SW 1271 (cell line): ENCODE measurements around the gene FKBP11.
"Not testable (repeated sequence)": the region's sequence is repeated elsewhere in the genome, so short reads cannot be mapped to it uniquely, and the experiment has no call there.

Experiments
- DNase-seq, 2 experiments: peaks; one replicate each; lab custom pipeline; 2025; lab: John Stamatoyannopoulos, UW

The FKBP11 gene

DNA sequence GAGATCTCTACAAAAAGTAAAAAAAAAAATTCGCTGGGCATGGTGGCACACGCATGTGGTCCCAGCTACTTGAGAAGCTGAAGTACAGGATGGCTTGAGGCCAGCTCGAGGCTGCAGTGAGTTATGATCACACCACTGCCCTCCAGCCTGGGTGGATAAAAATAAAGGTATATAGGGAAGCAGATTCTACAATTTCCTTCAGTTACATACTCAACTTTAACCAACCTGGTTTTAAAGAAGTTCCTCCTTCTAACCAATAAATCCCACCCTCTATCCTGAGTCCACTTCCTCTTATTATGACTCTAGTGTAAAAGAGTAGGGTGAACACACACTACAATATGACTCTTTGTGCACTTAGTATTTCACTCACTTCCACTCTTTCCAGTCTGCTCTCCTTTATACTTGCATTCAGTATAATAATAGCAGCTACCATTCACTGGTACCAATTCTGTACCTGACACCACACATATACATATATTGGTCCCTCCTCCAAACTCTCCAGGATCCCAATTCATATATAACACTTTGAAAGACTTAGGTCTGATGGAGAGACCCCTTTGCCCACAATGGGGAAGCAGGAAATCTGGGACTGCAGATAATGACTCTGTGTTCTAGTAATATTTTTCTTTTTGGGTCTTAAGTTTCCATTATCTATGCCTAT is 29.7 kb upstream of the FKBP11 start:
- no peak for DNase-seq

DNA sequence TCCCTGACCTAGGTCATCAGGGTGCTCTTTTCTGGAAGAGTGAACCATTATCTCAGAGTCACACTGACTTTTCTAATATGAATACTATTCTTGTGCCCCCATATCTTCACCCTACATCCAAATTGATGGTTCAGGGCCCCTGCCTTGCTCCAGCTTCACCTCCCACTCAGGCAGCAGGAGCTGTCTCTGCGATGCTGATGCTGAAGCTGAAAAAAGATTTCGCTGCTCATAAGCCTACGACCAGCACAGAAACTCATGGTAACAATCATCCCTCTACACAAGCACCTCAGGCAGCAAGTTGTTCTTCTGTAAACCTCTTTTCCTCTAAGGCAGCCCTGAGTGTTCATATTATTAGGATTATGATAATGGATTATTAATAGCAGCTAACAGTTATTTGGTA is 28.8 kb upstream of the FKBP11 start:
- no peak for DNase-seq

DNA sequence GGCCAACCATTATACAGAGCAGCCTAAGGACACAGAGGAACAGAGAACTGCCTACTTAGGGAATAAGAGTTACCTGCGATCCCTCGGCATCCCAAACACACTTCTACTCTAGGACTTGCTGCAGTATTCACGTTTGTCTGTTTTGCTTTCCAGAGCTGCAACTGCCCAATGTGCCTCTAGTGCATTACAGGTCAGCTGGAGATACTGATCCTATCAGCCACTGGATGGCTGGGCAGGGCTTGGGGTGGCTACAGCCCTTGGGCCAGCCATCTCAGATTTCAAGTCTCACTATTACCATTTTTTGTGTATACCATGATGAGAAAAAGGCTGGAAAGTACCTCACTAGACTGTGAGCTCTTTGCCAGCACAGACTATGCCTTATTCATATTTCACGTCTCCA is 27.4 kb upstream of the FKBP11 start:
- no peak for DNase-seq

DNA sequence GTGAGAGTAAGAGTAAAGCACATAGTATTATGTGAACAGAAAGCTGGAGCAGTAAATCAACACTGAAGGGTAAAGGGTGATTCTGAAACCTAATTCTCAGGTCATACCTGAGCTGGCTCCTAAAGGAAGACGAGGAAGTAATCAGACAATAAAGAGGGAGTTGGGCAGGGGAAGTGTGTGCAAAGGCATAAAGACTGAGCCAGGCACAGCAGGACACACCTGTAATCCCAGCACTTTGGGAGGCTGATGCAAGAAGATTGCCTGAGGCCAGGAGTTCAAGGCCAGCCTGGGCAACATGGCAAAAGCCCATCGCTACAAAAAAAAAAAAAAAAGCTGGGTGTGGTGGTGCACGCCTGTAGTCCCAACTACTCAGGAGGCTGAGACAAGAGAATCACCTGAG is 22.4 kb upstream of the FKBP11 start:
- DNase-seq = no peak

DNA sequence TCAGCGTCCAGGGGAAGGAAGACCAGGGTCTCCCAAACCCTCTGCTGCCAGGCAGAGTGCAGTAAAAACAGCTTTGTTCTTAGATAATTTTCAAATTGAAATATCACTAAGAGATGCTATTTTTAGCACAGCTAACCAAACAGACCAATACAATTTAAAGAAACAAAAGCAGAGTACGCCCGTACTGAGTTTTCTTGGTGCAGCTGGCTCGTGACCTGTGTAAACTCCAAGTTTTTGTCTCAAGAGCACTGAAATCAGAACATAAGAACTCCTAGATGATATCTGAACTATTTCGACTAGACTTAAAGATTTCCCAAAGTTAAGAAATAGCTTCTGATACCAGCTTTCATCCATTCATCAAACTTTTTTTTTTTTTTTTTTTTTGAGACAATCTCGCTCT is 21.7 kb upstream of the FKBP11 start:
- DNase-seq = no peak

DNA sequence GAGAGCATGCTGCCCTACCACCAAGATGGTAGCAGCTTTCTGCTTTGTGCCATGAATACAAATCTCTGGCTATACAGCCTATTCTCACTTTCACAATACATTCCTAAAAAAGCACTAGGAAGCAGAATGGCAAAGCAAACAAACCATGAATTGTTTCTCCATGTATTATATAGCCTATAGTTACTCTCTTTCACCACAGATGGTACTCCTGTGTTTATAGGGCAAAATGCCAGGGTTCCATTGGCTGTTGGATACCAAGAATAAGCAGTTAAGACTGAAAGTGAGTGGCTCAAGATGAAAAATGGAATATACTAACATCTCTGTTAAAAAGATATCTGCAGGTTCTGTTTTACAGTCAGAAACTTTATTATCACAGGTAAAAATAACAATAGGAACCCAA is 20.9 kb upstream of the FKBP11 start:
- no peak for DNase-seq

DNA sequence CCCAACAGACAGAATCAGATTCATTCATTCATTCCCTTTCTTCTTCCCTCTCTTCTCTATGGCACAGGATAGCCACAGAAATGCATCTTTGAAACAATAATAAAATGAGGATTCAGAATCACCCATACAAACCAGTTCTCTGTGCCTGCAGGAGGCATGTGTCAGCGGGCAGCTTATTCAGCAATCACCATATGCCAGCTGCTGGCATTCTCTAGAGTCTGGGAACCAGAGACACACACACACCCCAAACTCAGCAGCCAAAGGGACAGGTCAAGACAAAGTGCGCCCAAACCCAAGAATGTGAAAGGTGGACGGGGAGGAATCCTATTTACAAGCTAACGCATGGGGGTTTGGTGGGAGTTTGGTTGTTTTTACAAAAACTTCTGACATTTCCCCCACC is 17.9 kb upstream of the FKBP11 start:
- no peak for DNase-seq

DNA sequence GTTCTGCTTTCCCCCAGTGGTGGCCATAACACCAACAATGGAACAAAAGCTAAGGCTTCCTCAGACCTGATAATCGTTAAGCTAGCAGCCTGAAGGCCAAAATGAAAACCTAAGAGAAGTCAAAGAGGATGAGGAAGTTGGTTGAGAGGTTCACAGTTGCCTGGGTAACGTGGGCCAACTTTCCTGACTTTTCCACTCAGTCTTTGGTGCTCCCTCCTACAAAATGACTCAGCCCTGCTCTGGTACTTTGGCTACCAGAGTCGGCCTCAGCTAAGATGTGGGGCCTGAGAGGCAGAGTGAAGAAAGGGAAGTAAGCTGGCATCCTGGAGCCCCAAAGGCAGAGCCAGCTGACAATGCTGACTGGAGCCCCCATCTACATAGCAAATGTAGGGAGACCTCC is 14.9 kb upstream of the FKBP11 start:
- no peak for DNase-seq

DNA sequence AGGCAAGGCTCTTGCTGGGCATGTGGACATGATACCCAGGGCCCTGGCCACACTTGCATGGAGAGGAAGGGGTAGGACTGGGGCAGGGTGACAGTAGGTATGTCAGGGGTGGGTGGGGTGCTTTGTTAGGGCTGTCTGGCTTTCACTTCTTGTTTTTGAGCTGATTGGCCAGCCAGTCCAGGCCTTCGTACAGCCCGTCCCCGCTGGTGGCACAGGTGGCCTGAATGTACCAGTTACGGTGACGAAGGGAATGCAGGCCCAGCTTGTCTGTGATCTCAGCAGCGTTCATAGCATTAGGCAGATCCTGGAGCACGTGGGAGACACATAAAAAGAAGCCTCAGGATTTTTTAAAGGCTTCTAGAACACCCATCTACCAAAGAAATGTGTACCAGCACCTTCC is 13.5 kb upstream of the FKBP11 start:
- no peak for DNase-seq

DNA sequence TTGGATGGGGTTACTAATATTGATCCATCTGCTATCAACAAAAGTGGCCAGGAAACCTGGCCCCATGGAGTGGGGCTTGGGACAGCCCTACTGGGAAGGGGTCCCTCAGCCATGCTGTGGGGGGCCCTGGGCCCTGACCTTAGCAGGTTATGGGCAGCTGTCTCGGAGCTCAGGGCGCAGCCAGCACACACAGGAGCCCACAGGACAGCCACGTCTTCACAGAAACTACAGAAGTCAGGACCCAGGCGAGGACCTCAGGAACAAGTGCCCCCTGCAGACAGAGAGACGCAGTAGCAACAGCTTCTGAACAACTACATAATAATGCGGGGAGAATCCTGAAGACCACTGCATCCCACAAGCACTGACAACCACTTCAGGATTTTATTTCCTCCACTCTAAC is 11.9 kb upstream of the FKBP11 start:
- no peak for DNase-seq

DNA sequence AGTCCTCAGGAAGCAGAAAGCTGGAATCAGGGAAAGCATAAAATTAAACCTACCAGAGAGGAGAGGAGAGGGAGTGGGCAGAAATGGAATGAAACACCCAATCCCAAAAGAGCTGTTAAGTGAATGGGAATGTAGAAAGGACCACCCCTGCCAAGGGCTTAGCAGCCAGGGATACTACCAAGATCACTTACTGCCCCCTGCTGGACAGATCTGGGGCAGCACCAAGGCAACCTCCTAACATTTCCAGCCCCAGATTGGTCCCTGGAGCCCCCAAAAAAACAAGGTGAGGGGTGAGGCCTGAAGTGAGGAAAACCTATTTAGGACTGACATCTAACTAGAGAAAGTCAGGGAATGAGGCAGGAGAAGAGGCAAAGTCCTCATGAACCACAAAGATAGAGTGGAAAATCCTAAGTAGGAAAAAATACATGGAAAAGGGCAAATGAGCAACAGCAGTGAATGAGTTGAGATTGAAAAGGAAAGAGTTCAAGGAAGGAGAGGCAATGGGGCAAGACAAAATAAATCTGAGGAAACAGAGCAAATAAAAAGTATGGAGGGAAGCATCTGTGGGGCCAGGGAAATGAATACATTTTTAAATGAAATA is 11.2 kb upstream of the FKBP11 start:
- peak in 1 of 2 experiments; percentile 43 for DNase-seq

DNA sequence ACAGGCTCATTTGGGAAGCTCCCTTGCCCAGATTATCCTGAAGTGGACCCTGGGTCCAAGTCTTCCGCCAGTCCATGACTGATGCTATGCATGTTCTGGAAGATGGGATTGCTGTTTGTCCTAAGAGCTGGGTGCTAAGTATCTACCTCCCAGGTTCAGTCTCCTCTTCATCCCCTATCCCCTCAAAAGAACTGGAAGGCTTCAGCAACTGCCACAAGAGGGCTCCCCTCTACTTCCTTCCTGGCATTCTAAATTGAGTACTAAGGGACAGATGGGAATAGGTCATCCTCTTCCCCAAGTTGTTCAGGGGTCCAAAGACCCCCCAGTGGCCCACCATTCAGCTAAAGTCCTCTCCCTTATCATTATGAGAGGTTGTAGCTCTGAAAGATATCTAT is 9.0 kb upstream of the FKBP11 start:
- peak in 1 of 2 experiments; percentile 13 for DNase-seq

DNA sequence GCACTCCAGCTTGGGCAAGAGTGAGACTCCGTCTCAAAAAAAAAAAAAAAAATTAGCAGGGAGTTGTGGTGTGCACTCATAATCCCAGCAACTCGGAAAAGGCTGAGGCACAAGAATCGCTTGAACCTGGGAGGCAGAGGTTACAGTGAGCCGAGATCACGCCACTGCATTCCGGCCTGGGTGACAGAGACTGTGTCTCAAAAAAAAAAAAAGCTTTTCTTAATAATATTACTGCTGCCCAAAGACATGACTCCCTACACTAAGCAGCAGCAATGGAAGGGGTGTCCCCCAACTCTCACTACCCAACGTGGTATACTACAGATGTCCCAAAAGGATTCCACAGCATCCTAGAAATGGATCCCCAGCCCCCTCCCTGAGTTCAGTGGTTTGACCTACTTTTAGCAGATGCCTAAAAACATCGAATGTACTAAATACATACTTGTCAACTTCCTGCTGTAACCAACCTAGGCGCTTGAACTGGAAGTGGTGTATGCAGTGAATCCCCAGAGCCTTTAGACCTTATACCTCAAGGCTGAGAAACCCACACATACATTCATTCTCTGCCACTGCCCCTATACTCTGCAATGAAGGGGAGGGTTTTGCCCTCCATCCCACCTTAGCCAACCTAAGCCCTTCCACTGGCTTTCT is 8.5 kb upstream of the FKBP11 start:
- no peak for DNase-seq

DNA sequence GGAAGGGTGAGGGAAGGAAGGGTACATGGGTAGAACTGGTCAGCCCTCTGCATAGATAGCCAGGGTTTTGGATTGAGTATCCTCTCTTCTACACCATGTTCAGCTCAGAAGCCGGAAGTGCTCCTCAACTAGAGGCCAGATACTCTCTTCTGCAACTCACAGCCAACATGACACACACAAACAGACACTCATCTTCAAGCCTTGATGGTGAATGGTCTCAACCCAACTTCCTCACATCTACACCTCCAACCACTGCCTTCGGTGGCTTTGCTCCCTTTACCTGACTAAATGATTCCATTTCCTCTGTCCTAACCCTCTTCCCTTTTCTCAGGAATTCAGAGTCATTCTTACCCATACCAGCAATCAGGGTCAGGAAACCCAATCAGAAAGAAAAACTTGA is 7.6 kb upstream of the FKBP11 start:
- DNase-seq = no peak

DNA sequence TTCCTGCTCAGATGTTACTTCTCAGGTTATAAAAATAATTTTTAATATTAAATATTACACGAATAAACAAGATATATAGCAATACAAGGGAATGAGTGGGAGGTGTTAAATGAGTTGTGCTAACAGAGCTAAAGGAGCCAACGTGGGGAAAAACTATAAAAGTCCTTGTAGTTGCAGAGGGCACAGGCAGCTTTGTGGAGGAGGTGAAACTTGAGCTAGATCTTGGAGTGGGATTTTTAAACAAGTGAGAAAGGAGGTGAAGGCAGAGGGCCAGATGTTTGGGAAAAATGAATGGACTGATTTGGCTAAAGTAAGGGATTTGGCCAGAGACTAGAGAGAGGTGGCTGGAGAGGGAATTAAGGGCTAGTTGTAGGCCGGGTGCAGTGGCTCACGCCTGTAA is 5.2 kb upstream of the FKBP11 start:
- no peak for DNase-seq

DNA sequence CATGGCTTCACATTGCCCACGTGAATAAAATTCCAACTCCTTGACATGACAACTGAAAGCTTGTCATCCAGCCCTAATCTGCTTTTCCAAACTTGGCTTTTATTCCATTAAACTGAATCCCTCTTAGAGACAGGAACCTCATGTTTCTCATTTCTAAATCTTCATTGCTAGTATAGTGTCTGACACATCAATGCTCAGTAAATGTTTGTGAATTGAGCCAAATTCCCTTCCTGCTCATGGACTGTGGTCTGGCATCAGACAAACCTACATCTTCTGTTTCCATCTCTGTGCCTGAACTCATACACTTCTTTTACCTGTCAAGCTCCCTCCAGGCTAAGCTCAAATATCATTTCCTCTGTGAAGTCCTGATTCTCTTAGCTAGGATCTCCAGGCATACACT is 4.3 kb upstream of the FKBP11 start:
- DNase-seq = no peak

DNA sequence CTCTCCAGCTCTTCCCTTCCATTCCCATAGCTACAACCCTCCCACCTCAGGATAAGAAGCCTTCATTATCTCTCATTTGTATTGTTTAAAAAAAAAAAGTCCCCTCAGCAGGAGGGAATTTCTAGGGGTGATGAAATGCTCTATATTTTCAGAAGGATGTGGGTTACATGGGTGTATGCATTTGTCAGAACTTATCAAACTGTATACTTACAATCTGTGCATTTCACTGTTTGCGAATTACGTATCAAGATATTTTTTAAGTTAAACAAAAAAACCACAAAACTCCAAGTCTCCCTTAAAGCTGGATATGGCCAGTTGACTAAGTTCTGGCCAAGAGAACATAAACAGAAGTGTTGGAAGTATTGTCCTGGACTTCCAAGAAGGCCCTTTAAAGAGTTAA is 2.0 kb upstream of the FKBP11 start:
- no peak for DNase-seq

DNA sequence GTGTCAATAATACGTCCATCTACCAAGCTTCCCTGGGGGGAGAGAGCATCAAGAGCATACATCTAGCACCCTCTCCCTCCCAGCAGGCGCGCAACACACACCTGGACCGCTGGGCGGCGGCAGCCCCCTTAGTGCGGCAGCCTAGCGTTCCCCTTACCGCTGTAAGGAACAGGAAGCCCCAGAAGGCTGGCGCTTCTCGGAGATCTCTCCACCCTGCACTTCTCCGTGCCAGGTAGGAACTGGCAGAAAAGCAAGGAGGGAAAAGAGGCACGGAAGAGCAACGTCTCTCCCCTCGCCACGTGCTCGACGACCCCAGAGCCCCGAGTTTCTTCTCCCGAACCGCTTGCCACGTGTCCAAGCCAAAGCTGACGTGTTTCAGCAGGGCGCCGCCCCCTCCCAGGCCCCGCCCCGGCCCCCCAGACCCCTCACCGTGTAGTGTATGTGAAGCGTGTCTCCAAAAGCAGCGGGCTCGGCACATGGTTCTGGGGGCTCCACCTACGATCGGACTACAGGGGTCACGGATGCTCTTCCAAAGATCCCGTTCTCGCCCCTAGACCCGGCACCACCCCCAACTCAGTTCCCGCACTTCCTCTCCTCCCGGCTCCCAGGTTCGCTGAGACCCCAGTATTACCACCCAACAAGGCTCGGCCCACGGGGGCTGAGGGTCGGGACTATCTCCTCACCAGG is 532 bp downstream of the FKBP11 start:
- peak in 1 of 2 experiments; percentile 25 for DNase-seq

DNA sequence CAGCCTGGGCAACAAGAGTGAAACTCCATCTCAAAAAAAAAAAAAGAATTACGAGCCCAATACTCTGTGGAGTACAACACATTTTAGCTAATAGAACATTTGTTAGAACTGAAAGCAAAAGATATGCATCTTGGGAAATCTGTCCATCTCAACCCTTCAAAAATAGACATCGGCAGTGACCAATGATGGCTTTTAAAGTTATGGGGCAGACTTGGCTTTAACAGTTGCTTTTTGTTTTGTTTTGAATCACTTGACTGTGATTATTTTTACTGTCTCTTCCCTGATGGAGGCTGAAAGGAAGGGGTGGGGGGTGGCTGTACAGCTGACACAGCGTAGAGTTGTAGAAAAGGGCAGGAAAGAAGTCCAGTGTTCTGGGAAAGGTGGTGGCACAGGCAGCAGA is 2.2 kb downstream of the FKBP11 start:
- no peak for DNase-seq

DNA sequence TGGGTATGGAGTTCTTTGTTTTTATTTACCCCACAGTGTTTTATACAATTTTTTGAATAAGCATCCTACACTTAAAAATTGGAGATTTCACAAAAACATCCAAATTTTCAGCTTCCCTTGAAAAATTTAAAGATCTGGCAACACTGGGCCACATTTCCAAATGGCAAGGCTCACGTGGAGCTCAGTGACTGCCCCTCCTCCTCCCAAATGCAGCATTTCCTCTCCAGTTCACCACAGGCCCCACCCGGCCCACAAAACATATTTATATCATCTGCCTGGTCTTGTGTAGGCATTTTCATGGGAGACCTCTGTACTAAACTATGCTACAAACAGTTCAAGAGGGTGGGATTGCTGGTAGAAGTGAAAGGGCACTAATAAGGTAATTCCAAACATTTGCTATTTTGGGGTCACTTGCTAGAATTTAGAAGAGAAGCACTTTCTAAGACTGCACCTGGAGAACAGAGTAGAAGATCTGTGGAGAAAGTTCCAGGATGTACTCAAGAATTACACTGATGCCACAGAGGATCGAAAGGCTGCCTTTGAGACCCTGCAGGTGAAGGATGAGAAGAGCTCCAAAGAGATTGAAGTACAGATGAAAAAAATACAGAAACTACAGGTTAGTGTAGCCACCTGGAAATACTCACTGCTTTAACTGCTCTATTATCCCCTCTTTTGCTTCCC is 7.3 kb downstream of the FKBP11 start:
- DNase-seq = no peak

DNA sequence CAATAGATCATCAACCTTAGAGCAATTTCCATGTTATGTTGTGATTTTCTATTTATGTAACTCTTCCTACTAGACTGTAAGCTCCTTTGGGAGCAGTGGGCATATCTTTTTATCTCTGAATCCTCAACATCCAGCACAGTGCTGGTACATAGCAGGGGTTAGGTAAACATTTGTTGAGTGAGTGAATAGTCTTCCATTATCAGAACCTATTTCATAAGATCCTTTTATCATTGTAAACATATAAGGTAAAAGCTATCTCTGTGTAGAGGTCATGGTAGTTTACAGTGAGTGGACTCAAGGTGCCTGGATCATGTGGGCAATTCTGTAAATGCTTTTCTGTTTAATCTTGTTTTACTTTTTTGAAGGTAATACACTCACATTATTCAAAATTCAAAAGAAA is 15.1 kb downstream of the FKBP11 start:
- DNase-seq = no peak

DNA sequence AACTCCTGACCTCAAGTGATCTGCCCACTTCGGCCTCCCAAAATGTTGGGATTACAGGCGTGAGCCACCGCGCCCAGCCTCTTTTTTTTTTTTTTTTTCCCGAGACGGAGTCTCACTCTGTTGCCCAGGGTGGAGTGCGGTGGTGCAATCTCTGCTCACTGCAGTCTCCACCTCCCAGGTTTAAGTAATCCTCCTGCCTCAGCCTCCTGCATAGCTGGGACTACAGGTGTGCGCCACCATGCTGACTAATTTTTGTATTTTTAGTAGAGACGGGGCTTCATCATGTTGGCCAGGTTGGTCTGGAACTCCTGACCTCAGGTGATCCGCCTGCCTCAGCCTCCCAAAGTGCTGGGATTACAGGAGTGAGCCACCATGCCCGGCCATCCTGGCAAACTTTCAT is 15.6 kb downstream of the FKBP11 start:
- DNase-seq = not testable (repeated sequence)

DNA sequence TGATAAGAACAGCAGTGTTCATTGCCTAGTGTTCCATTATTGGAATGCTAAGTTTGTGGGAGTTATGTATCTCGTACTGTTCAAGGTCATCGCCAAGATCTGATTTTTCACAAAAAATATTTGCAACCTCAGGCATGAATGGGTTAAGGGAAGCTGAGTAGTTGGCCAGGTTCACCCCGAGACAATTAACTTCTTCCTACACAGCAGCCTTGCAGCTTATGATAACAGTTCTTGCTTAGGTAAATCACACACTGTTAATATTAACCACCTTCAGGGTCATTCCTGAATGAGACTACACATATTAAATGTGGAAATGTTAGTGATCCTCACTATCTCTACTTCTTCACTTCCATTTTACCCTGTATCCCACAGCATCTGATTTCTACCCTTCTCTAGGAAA is 18.0 kb downstream of the FKBP11 start:
- no peak for DNase-seq
